GDM1 (cell line): ENCODE data around the gene PARP2.
A peak's percentile ranks its signal among the peaks of the same experiment; 100 is the strongest.

Source experiments
- DNase-seq: peaks from one replicate; lab custom pipeline; 2025; lab: John Stamatoyannopoulos, UW

The PARP2 gene

DNA sequence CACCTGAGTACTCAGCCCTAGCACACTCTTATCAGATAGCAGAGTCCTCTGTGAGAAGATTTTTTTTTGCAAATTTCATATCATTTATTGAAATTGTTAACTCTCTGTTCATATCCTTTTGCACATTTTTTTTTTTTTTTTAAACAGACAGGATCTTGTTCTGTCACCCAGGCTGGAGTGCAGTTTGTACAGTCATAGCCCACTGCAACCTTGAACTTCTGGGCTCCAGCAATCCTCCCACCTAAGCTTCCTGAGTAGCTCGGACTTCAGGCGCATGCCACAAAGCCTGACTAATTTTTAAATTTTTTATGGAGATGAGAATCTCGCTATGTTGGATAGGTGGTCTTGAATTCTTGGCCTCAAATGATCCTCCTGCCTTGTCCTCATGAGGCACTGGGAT lies 4.3 kb downstream of the PARP2 start:
- DNase-seq = no peak

DNA sequence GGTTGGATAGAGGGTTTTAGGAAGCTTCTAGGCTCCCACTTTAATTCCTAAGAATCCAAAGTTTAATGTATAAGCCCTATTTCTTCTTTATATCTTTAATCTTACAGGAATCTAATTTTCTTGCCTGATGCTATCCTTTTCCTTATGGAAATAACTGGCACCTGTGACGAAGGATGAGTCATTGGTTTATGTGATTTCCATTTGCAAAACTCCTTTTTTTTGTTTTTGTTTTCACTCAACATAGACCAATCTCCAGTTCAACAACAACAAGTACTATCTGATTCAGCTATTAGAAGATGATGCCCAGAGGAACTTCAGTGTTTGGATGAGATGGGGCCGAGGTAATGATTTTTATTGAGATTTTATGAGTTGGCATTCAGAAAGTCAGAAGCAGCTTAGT lies 6.8 kb downstream of the PARP2 start:
- DNase-seq = no peak

DNA sequence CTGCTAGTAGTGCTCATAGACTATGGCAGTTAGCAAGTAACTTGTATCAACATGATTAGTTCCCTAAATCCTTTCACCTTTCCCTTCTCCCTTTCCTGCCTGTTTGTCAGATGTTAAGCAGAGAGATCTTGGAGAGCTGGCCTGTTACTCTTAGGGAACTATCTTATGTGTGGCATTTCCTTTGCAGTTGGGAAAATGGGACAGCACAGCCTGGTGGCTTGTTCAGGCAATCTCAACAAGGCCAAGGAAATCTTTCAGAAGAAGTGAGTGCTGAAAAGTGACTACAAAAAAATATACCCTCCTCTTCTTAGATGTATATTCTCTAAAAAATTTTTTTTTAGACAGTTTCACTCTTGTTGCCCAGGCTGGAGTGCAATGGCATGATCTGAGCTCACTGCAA lies 7.4 kb downstream of the PARP2 start:
- DNase-seq = no peak

DNA sequence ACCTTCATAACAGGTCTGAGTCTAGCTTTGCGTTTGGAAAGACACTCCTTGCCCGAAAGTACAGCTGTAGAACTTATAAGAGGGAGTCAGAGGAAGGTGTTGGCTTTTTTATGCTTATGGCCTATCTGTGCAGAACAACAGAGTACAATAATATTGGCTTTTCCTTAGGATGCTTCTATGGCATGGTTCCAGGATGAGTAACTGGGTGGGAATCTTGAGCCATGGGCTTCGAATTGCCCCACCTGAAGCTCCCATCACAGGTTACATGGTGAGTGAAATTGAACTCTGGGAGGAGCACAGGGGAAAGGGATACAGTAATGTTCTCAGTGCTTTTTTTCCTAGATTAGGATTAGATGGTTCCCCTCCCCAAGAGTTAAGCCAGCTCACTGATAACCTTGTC lies 13.0 kb downstream of the PARP2 start:
- no peak for DNase-seq

DNA sequence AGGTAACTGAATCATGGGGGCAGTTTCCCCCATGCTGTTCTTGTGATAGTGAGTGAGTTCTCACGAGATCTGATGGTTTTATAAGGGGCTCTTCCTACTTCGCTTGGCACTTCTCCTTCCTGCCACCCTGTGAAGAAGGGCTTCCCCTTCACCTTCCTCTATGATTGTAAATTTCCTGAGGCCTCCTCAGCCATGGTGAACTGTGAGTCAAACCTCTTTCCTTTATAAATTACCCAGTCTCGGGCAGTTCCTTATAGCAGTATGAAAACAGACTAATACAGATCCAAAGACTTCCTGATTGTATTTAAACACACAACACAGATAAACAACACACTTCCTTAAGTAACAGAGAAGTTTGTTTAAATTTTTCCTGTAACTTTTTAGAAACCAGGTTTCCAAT lies 15.0 kb downstream of the PARP2 start:
- peak; percentile 59 for DNase-seq

DNA sequence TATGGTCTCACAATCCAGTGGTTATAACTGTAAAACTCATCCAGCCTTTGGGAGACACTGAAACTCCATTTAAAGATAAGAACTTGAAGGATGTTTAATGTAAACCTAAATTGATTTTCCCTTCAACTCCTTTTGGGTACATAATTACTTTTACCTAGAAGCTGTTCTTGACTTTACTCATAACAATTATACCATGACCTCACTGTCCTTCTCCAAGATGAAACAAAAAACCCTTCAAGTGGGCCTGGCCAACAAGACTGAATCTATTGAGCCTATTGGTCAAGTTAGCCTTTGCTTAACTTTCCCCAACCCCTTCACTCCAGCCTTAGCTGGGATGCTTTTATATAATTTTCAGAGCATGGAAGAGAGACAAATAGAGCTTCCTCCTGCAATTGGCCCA lies 22.5 kb downstream of the PARP2 start:
- DNase-seq = no peak

DNA sequence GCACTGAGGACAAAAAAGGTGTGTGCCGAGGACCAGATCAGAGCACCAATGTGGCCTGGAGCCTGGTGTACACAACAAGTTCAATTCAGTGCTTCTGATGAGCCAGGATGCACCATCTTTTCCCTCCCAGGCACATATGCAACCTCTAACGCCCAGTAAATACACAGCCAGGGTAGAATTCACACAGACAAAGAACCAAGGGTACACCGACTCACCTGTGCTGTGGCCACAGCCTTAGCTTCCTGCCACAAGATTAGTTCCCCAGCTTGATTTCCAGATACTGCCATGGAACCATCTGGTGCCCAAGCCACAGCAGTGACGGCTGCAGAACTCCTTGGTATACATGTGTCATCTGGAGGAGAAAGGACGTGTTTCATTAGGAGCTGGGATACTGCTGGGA lies 29.4 kb downstream of the PARP2 start:
- DNase-seq = no peak

DNA sequence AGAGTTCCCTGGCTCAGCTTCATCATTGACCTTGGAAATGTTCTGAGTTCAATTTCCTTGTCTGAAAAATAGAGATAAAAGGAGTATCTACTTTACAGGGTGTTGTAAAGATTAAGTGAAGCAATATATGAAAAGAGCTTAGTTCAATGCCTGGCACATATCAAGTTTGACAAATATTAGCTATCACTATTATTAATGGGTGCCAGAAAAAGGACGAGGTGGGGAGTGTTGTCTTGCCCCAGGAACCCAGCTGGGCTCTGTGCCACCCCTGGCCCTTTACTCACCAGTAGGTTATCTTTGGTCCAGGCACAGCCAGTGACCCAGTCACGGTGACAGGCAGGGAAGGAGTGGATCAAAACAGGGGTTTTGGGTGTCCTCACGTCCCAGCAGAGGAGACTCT lies 32.0 kb downstream of the PARP2 start:
- DNase-seq = no peak

DNA sequence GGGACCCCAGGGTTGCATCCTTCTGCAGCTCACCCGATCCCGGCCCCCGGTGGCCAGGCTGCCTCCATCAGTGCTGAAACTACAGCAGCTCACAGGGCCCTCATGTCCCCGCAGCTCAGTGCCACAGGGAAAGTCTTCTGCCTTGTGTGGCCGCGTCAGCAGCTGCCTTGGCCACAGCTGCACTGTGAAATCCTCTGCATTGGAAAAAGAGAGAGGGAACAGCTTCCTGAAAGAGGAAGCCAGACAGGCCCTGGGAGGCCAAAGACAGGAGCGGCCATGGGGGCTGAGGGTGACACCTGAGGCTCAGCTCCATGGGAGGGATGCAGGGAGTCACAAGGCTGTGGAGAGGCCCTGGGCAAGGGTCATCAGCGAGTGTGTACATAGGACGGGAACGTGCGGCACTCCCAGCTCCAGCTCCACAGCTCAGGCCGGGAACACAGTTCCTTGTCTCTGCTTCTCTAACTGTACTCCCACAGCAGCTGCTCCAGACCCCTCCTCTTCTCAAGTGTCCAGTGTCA lies 32.7 kb downstream of the PARP2 start:
- DNase-seq = no peak

DNA sequence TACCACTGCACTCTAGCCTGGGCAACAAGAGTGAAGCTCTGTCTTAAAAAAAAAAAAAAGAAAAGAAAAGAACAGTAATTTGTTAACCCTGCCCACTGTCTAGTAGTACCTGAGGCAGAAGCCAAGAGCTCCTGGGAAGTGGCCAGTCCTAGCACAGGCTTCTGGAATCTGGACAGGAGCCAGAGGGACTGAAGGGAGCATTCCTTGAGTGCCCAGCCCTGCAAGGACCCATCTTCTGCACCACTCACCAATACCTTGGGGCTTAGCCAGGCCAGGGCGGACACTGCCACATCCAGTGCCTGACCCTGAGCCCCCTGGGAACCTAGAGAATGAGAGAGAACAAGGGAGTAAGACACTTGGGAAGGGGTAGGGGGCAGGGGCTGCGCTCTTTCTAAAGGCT lies 33.7 kb downstream of the PARP2 start:
- DNase-seq = no peak

DNA sequence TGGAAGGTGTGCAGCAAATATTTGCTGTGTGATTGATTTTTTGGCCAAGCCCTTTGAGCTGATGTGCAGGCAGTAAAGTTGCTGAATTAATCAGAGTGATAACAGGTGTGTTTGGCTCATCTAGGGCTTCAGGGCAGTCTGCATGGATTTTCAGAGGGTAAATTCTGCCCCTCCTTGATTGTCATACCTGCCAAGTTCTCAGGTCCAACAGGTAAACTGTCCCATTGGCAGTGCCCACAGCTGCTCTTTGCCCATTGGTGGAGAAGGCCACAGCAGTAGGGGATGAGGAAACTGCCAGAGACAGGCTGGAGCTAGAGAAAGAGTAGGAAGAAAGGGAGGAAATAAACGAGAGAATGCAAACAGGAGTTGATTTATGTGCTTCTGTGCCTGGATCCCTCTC lies 36.3 kb downstream of the PARP2 start:
- no peak for DNase-seq

DNA sequence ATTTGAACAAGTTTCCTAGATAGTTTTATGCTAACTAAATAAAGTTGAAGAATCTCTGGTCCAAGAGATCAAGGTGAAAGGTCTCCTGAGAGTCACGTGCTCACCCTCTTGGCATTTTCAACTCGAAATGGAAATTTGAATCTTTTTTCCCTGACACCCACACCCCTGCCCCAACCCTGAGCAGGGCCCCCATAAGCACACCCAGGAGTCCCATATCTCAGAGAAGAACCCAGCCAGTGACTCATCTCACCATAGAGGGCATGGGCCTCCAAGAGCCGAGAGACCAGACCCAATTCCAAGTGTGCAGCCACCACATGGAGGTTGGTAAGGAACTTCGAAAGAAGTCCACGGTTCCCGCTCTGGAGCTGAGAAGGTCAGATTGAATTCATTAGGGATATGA lies 37.2 kb downstream of the PARP2 start:
- DNase-seq = no peak

DNA sequence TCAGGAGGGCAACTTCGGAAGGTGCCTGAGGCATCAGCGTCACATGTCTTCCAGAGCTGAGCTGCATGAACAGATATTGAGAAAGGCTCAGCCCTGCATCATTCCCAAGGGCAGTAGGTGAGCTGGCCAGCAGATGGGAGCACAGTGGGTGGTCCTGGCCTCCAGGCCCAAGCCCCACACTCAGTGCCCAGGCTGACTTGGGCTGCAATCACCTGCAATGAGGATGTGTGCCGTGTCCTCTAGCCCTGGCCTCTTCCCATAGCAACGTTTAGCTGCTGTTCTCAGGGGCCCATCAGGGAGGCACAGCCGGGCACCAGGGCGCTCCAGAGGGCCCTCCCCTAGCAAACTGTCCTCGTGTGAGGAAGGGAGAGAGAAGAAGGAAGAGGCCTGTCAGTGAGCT lies 37.9 kb downstream of the PARP2 start:
- DNase-seq = no peak

DNA sequence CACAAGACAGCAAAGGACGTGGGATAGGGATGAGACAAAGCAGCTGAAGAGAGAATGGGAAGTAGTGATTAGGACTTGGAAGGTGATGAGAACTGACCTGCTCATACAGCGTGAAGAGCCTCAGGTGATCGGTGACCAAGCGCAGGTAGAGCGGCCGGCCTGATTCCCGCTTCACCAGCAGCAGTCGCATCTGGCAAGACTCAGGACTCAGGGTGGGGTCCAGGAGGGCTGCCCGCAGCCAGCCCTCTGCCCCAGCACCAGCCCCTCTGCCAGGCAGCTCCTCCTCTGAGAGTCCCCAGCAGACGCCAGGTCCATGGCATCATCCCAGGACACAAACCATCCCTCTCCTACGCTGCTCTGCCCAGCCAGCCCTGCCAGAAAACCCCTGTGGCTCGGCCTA lies 39.1 kb downstream of the PARP2 start:
- no peak for DNase-seq

DNA sequence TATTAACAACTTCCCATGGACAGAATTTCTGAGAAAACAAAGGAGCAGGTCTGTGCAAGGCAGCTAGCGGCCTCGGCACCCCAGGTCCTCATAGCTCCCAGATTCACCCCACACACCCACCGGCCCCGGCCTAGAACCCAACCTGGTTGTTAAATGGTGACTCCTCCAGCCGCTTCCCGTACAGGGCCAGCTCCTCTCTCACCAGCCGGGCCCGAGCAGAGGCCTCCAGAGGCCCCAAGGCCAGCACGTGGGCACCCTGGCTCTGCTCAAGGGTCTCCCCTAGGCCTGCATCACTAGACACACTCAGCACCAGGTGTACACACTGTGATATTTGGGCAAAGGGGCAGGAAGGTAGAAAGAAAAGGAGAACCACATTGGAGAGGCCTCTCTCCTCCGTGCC lies 39.6 kb downstream of the PARP2 start:
- no peak for DNase-seq

DNA sequence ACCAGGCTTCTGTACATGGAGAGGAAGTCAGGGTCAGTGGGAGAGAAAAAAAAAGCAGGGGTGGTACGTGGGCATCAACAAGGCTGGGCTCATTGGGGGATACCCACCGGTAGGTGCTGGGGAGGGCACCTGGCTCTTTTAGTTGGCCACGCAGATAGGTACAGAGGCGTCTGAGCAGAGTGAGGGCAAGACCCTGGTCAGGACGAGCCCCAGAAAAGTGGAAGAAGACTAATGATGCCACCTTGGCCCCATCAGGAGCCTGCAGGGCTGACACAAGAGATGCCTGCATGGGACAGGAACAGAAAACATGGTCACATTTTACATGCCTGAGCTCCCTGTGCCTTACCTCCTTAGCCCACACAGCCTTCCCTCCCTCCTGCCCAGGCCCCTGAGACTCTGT lies 40.2 kb downstream of the PARP2 start:
- no peak for DNase-seq

DNA sequence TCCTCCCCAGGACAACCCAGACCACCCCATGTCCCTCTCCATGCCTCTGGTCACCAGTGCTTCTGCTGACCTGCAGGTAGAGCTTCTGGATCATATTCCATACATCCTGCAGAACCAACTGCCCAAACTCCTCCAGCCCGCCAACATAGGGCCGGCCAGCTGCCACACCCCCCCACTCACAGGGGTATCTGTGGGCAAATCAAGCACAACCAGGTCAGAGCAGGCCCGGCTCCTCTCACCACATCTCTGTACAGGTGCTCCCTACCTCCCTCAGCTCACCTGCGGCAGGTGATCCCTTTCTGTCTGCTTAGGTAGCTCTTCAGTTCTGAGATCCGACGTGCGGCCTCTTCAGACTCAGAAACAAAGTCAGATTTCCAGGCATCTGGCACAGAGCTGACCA lies 40.9 kb downstream of the PARP2 start:
- no peak for DNase-seq

DNA sequence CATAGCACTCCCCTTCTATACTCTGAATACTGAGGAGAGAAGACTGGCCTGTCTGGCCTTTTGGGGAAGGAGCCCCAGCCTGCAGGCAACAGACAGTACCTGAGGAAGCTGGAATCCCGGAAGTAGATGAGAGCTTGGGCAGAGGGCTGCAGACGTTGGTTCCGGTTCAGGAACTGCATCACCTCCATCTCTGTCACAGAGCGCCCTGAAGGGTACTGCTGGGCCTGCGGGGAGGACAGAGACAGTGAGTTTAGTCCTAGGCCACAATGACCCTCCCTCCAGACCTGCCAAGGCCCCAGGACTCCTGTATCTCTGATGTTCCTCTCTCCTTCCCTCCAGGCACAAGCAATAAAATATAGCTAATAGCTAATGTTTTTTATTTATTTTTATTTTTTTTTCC lies 41.5 kb downstream of the PARP2 start:
- no peak for DNase-seq

DNA sequence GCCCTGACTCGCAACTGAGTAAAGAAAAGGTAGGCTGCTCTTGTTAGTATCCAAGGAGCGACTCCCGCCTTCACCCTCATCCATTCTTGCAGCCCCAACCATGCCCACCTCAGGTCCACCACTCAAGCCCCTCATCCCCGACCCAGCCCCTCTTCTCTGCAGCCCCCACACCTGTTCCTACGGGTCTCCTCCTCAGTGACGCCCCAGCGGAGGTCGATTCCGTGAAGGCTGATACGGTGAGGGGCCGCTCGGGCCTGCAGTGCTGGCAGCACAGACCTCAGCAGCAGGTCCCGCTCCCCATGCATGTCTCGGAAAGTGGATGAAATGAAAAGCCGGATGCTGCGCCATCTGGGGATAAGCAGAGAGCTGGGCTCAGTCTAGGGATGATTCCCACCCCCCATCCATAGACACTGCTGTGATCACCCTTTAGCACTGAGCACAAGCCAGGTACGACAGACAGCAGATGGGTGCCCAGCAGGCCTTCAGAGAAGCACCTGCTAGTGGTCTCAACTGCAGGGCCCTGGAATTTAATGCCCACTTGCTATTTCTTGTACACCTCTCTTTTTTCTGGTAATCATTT lies 42.9 kb downstream of the PARP2 start:
- DNase-seq = no peak

DNA sequence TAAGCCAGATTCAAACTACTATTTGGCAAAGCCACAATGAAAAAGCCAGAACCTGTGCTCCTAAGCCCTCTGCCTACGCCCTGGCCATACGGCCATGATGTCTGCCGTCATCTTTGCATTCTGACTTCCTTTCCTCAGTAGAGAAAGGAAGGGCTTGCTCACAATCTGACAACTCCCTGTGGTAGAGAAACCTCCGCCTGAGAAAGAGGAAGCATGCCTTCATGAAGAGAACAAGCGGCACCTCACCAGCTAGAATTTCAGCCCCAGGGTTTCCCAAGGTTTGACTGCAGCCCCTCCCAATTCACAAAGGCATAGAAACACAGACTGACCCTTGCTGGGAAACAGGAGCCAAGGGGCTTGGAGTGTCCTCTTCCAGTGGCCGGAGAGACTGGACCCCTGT lies 44.1 kb downstream of the PARP2 start:
- DNase-seq = peak; percentile 2

DNA sequence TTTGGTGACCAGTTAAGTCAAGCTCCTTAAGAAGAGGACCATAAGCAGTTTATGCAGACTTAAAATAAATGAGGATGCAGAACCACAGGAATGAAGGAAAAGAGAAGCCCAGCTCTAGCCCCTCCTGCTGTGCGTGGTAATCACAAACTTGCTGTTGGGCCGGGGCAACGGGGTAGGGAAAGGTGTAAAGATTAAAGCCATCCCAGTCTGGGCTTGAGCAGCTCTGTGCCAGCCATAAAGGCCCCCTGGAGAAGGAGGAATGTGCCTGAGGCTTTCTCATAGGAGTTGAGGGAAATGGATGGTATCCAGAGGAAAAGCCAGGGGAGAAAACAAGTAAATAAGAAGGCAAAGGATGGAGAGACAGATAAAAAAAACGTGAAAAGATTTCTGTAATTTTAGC lies 44.7 kb downstream of the PARP2 start:
- no peak for DNase-seq

DNA sequence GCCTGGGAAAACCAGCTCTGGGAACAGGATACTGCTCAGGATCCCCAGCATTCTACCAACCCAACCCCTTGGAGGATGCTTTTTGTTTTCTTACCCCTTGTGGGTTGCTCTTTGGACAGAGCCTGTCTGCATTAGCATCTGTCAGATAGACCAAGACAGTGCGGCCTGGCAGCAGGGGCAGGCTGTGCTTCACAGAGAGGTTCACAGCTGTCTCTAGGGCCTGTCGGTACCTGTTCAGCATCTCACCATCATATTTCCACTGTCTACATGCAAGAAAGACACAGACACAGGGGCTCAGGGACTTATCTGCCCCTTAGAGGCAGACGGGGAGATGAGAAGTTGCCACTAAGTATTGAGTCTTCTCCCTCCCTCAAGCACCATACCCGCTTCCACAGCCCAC lies 48.1 kb downstream of the PARP2 start:
- no peak for DNase-seq

DNA sequence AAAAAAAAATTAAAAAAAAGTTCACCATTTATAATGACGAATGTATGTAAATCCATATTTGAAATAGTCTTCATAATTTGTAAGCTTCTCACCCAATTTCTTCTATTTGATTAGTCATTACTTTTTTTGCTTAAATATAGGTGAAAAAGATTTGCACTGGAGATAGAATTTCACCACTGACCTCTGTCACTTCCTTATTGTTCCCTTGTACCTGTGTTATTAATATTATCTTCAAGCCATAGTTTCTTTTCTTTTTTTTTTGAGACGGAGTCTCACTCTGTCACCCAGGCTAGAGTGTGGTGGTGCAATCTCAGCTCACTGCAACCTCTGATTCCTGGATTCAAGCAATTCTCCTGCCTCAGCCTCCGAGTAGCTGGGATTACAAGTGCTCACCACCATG lies 54.1 kb downstream of the PARP2 start:
- DNase-seq = no peak

DNA sequence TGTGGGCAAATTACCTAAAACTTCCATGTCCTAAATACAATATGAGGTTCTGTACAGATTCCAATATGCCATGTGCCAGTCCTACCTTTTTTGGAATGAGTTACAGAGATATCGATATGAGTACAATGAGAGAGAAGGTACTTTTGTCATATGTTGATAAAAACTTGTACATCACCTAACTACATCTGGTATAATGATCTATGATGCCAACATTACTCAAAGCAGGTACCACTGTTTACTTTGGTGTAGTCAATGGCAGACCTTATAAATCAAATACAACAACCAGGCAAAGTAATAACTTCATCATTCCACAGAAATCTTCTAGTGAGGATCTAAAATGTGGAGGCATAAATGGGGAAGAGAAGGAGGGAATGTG lies 57.1 kb downstream of the PARP2 start:
- DNase-seq = no peak
